Smooth muscle cell (in vitro differentiated cells): ENCODE measurements around the gene OR5M10. TPM values are rescaled to one million over a fixed set of nuclear protein-coding genes. Genes with fewer than 3 reads are reported as not detected.
"Not testable (repeated sequence)": the region's sequence is repeated elsewhere in the genome, so short reads cannot be mapped to it uniquely, and the experiment has no call there.

Experiments
- DNase-seq: peaks from one replicate; lab custom pipeline; 2025; ENCODE audit not compliant: unreplicated experiment; lab: John Stamatoyannopoulos, UW
- H2AFZ ChIP-seq: fragments of 200-600 bp; sonication (generic); 2 replicates; pipeline ENCODE4 v1.6.0; 2016; ENCODE audit warnings: antibody characterized with exemption, low read depth, mild to moderate bottlenecking
- H3F3A ChIP-seq: fragments of 200-600 bp; sonication (generic); 2 replicates; pipeline ENCODE4 v1.6.0; 2017; ENCODE audit warnings: antibody characterized with exemption, low read depth
- H3K27ac ChIP-seq: fragments of 200-600 bp; sonication (generic); 2 replicates; pipeline ENCODE4 v1.5.1; 2016; ENCODE audit warnings: low read depth, mild to moderate bottlenecking
- H3K27me3 ChIP-seq: fragments of 200-600 bp; sonication (generic); 2 replicates; pipeline ENCODE4 v1.6.1; 2016; ENCODE audit warnings: low read depth, mild to moderate bottlenecking
- H3K36me3 ChIP-seq: fragments of 200-600 bp; sonication (generic); 2 replicates; pipeline ENCODE4 v1.5.1; 2016; ENCODE audit warnings: low read depth
- H3K4me1 ChIP-seq: fragments of 200-600 bp; sonication (generic); 2 replicates; pipeline ENCODE4 v1.5.1; 2016; ENCODE audit warnings: low read depth
- H3K4me2 ChIP-seq: fragments of 200-600 bp; sonication (generic); 2 replicates; pipeline ENCODE4 v1.6.0; 2016; ENCODE audit warnings: mild to moderate bottlenecking
- H3K4me3 ChIP-seq: fragments of 200-600 bp; sonication (generic); 2 replicates; pipeline ENCODE4 v1.5.1; 2016; ENCODE audit warnings: mild to moderate bottlenecking
- H3K79me2 ChIP-seq: fragments of 200-600 bp; sonication (generic); 2 replicates; pipeline ENCODE4 v1.6.0; 2016; ENCODE audit warnings: low read depth, mild to moderate bottlenecking
- H3K9ac ChIP-seq: fragments of 200-600 bp; sonication (generic); 2 replicates; pipeline ENCODE4 v1.6.0; 2016; ENCODE audit warnings: low read depth
- H3K9me3 ChIP-seq: fragments of 200-600 bp; sonication (generic); replicated peaks from 2 replicates; pipeline ENCODE4 v1.5.1; 2016; ENCODE audit warnings: low read depth
- H4K20me1 ChIP-seq: fragments of 200-600 bp; sonication (generic); 2 replicates; pipeline ENCODE4 v1.6.0; 2016; ENCODE audit warnings: low read depth
- CTCF ChIP-seq: fragments of 200-600 bp; sonication (generic); IDR thresholded peaks from 2 replicates; pipeline ENCODE4 v1.5.1; 2017; ENCODE audit warnings: borderline replicate concordance, mild to moderate bottlenecking, antibody characterized with exemption; ENCODE audit not compliant: insufficient read depth, poor library complexity, severe bottlenecking
- WGBS: methylation state at CpG from one replicate; pipeline ENCODE4 v1.1.7; 2016; ENCODE audit warnings: low lambda C conversion rate; 5-methylcytosine and 5-hydroxymethylcytosine counted together
- polyA plus RNA-seq: library from polyadenylated mRNA; unstranded; fragments of >200 nt; fragmentation: Nextera tagmentation; extraction: Ambion mirVana; gene quantifications from 2 replicates; pipeline ENCODE4 v1.2.1, GENCODE V29; 2016
- total RNA-seq: library from RNA; depleted of rRNA; stranded (reverse); fragments of >200 nt; gene quantifications from 2 replicates; pipeline ENCODE4 v1.2.3, GENCODE V29; 2014

The OR5M10 gene
- total RNA-seq (not detected in 2 replicates), polyA plus RNA-seq (not detected in 2 replicates)

GRCh38 chr11:56577621-56578020, at the start of gene OR5M10:
Gene OR5M10, minus strand, starts transcription at chr11:56577721. Its CDS starts 0 bp downstream, at chr11:56577721.
- no peaks in the 10 kb centered on the region for H3K9me3 ChIP-seq
- H3K9ac ChIP-seq, result no peak within 1 kb of the TSS
- H3K79me2 ChIP-seq, result no peaks in the 10 kb centered on the region
- no peaks in the 10 kb centered on the region for H3F3A ChIP-seq
- H4K20me1 ChIP-seq, result no peaks in the 10 kb centered on the region
- H3K27ac ChIP-seq, result no peak within 1 kb of the TSS
- WGBS, result 75% methylated on average over 3 of the region's 3 CpGs
- no peak within 1 kb of the TSS for H3K4me3 ChIP-seq
- H3K36me3 ChIP-seq, result no peaks in the 10 kb centered on the region
- H3K4me2 ChIP-seq, result no peak within 1 kb of the TSS
- no peak within 1 kb of the TSS for H2AFZ ChIP-seq
- no peaks in the 10 kb centered on the region for H3K27me3 ChIP-seq
- no peak for DNase-seq
- H3K4me1 ChIP-seq, result no peaks in the 10 kb centered on the region
- TF ChIP-seq CTCF, result no peak

- H3K27me3 ChIP-seq, result no peaks in the 10 kb centered on the region
Observed at GRCh38 chr11:56625946-56626345, 48.4 kb upstream of the OR5M10 start.

GRCh38 chr11:56624661-56625110, 47.2 kb upstream of the OR5M10 start:
- Histone ChIP-seq H3K4me3 (no peak overlapping the region), H3F3A (peaks cover 3% of the 10 kb centered on the region), H3K27me3 (no peaks in the 10 kb centered on the region), H3K9me3 (no peaks in the 10 kb centered on the region), H3K9ac (peak overlapping the region; percentile 52), H3K27ac (peak overlapping the region; percentile 80), H3K79me2 (no peaks in the 10 kb centered on the region), H4K20me1 (no peaks in the 10 kb centered on the region), H3K36me3 (no peaks in the 10 kb centered on the region), H3K4me1 (peaks cover 4% of the 10 kb centered on the region), H3K4me2 (peak overlapping the region; percentile 58), H2AFZ (no peak overlapping the region)
- no peak for DNase-seq
- 1% methylated on average over 3 of the region's 3 CpGs for WGBS
- TF ChIP-seq CTCF, result peak; percentile 71

More at GRCh38 chr11:56625946-56626345, 48.4 kb upstream of the OR5M10 start:
- no peak for TF ChIP-seq CTCF
- Histone ChIP-seq H3K4me1 (peaks cover 4% of the 10 kb centered on the region), H3K9ac (no peak overlapping the region), H2AFZ (no peak overlapping the region), H4K20me1 (no peaks in the 10 kb centered on the region), H3K27ac (no peak overlapping the region), H3K79me2 (no peaks in the 10 kb centered on the region), H3F3A (peaks cover 3% of the 10 kb centered on the region), H3K4me3 (no peak overlapping the region), H3K36me3 (no peaks in the 10 kb centered on the region), H3K4me2 (no peak overlapping the region), H3K9me3 (no peaks in the 10 kb centered on the region)
- WGBS, result 59% methylated on average over 2 of the region's 2 CpGs
- DNase-seq, result no peak

DNA sequence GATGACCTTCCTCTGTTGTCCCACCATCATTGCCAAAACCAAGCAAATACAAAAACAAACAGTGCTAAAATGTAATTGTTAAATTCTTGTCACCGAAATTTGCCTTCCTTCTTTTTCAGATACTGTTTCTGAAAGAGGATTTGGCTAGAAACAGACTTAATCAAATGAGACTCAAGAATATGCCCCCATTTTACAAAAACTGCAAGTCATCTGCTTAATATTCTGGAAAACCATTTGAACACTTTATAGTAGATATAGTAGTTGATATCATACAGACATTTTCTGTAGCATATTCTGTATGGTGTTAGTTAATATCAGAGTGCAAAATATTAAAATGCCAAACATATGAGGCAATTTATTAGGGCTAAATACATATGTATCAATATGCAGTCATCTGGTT, 33.7 kb upstream of the OR5M10 start:
- Histone ChIP-seq H2AFZ (no peak overlapping the region), H4K20me1 (no peaks in the 10 kb centered on the region), H3K27me3 (no peaks in the 10 kb centered on the region), H3F3A (no peaks in the 10 kb centered on the region), H3K27ac (no peak overlapping the region), H3K36me3 (no peaks in the 10 kb centered on the region), H3K9me3 (no peaks in the 10 kb centered on the region), H3K4me1 (no peaks in the 10 kb centered on the region), H3K4me3 (no peak overlapping the region), H3K9ac (no peak overlapping the region), H3K4me2 (no peak overlapping the region), H3K79me2 (no peaks in the 10 kb centered on the region)
- no peak for TF ChIP-seq CTCF
- DNase-seq, result no peak
- 88% methylated on average over 1 of the region's 1 CpG for WGBS

DNA sequence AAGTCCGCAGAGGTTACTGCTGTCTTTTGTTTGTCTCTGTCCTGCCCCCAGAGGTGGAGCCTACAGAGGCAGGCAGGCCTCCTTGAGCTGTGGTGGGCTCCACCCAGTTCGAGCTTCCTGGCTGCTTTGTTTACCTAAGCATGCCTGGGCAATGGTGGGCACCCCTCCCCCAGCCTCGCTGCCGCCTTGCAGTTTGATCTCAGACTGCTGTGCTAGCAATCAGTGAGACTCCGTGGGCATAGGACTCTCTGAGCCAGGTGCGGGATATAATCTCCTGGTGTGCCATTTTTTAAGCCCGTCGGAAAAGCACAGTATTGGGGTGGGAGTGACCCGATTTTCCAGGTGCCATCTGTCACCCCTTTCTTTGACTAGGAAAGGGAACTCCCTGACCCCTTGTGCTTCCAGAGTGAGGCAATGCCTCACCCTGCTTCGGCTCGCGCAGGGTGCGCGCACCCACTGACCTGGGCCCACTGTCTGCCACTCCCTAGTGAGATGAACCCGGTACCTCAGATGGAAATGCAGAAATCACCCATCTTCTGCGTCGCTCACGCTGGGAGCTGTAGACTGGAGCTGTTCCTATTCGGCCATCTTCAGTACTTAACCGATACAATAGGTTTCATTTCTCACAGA, 14.7 kb upstream of the OR5M10 start:
- not testable (repeated sequence) for DNase-seq, H3F3A ChIP-seq, H3K27me3 ChIP-seq, H3K36me3 ChIP-seq, H3K4me1 ChIP-seq, H3K9me3 ChIP-seq, H2AFZ ChIP-seq, H3K79me2 ChIP-seq, H3K27ac ChIP-seq, H3K4me3 ChIP-seq, H4K20me1 ChIP-seq, H3K9ac ChIP-seq, H3K4me2 ChIP-seq
- 94% methylated on average over 20 of the region's 20 CpGs for WGBS
